Fibroblast of lung (primary cell): Measurements from ENCODE around the gene CACNB4. TPM values are rescaled to one million over a fixed set of nuclear protein-coding genes. Genes with fewer than 3 reads are reported as not detected.
A peak's percentile ranks its signal among the peaks of the same experiment; 100 is the strongest.

Source experiments
- DNase-seq, 2 donors: peaks; one replicate each; pipeline versions ENCODE4 v3.0.0 to v3.0.0-alpha.2; 2010; ENCODE audit warnings: low read depth in 2 of 2
- H2AFZ ChIP-seq: 2 replicates; pipeline ENCODE4 v1.5.1; 2012; ENCODE audit warnings: low read length, control low read depth, inconsistent platforms
- H3K27ac ChIP-seq: 2 replicates; pipeline ENCODE4 v1.5.1; 2011; ENCODE audit warnings: low read length, control low read depth; ENCODE audit not compliant: insufficient read depth
- H3K27me3 ChIP-seq: 2 replicates; pipeline ENCODE4 v1.5.1; 2011; ENCODE audit warnings: mild to moderate bottlenecking, low read length; ENCODE audit not compliant: control insufficient read depth, insufficient read depth
- H3K36me3 ChIP-seq: 2 replicates; pipeline ENCODE4 v1.5.1; 2011; ENCODE audit warnings: low read length; ENCODE audit not compliant: control insufficient read depth, insufficient read depth
- H3K4me1 ChIP-seq: 2 replicates; pipeline ENCODE4 v1.5.1; 2011; ENCODE audit warnings: low read length; ENCODE audit not compliant: control insufficient read depth, insufficient read depth; ENCODE audit errors: extremely low read depth
- H3K4me2 ChIP-seq: 2 replicates; pipeline ENCODE4 v1.5.1; 2011; ENCODE audit warnings: low read length, control low read depth; ENCODE audit not compliant: insufficient read depth; ENCODE audit errors: extremely low read depth
- H3K4me3 ChIP-seq, 4 experiments: fragments of 200-600 bp in 1 of 4; sonication (generic) in 1 of 4; replicated peaks in 1 of 4; 2 replicates each; pipeline ENCODE4 v1.5.1; 2011 to 2016; ENCODE audit warnings: low read length in 4 of 4, low read depth in 3 of 4, mild to moderate bottlenecking in 3 of 4, control low read depth in 2 of 4, inconsistent platforms in 1 of 4, mixed read lengths in 1 of 4; ENCODE audit not compliant: insufficient read depth in 1 of 4; ENCODE audit errors: control extremely low read depth in 1 of 4
- H3K79me2 ChIP-seq: 2 replicates; pipeline ENCODE4 v1.5.1; 2012; ENCODE audit warnings: mild to moderate bottlenecking, low read length, inconsistent platforms; ENCODE audit not compliant: control insufficient read depth, insufficient read depth
- H3K9ac ChIP-seq: 2 replicates; pipeline ENCODE4 v1.5.1; 2011; ENCODE audit warnings: mild to moderate bottlenecking, low read length, control low read depth; ENCODE audit not compliant: insufficient read depth
- H3K9me3 ChIP-seq: 2 replicates; pipeline ENCODE4 v1.5.1; 2012; ENCODE audit warnings: low read depth, low read length; ENCODE audit not compliant: control insufficient read depth, insufficient read depth
- H4K20me1 ChIP-seq: 2 replicates; pipeline ENCODE4 v1.5.1; 2011; ENCODE audit warnings: low read length; ENCODE audit not compliant: control insufficient read depth, insufficient read depth; ENCODE audit errors: extremely low read depth
- EZH2 ChIP-seq: IDR thresholded peaks from 2 replicates; pipeline ENCODE4 v1.5.1; 2012; ENCODE audit warnings: low read length, control low read depth, mild to moderate bottlenecking; ENCODE audit errors: missing control alignments
- polyA plus RNA-seq, 2 donors: library from polyadenylated mRNA; depleted of rRNA in 1 of 2; stranded (reverse) in 1 of 2; unstranded in 1 of 2; fragments of >200 nt; gene quantifications; 2 replicates each; pipeline ENCODE4 v1.2.1, GENCODE V29; 2011 to 2012; ENCODE audit warnings: missing spikeins in 1 of 2
- total RNA-seq: library from RNA; depleted of rRNA; stranded (reverse); fragments of >200 nt; gene quantifications from 2 replicates; pipeline ENCODE4 v1.2.1, GENCODE V29; 2014
- TF ChIP-seq, protein P1 (sequence below), 2 donors: IDR thresholded peaks in 1 of 2; conservative IDR thresholded peaks in 1 of 2; 1 replicate in 1 of 2; 2 replicates in 1 of 2; pipeline ENCODE4 v1.5.1; 2011 to 2012; ENCODE audit warnings: low read length in 2 of 2, control low read depth in 1 of 2, inconsistent platforms in 1 of 2, low read depth in 1 of 2, mild to moderate bottlenecking in 1 of 2

CACNB4 gene
- total and polyA plus RNA-seq, 2 donors (not counting 1 experiment from before 2014, with no cell fraction given), result 0.66 to 2.5 TPM

DNA sequence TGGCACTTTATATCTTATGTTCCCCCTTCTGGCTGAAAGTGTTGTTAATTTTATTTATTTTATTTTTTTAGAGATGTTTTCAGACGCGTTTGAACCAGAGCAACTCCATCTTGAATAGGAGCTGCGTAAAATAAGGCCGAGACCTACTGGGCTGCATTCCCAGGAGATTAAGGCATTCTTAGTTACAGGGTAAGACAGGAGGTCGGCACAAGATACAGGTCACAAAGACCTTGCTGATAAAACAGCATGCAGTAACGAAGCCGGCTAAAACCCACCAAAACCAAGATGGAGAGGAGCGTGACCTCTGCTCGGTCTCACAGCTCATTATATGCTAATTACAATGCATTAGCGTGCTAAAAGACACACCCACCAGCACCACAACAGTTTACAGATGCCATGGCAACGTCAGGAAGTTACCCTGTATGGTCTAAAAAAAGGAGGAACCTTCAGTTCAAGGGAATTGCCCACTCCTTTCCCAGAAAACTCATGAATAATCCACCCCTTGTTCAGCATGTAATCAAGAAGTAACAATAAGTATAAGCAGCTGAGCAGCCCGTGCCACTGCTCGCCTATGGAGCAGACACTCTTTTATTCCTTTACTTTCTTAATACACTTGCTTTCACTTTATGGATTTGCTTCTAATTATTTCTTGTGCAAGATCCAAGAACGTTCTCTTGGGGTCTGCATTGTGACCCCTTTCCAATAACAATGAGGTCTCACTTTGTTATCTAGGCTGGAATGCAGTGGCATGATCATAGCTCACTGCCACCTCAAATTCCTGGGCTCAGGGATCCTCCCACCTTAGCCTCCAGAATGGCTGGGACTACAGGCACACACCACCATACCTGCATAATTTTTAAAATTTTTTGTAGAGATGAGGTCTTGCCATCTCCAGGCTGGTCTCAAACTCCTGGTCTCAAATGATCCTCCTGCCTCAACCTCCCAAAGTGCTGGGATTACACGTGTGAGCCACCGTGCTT lies 55.9 kb downstream of the CACNB4 start:
- peaks cover 1% of the 10 kb centered on the region for H3K4me1 ChIP-seq
- no peaks in the 10 kb centered on the region for H3K9me3 ChIP-seq
- DNase-seq, result peak in 1 of 2 donors; percentile 8
- H3K4me2 ChIP-seq, result no peak overlapping the region
- no peak overlapping the region for H2AFZ ChIP-seq
- no peak overlapping the region for H3K9ac ChIP-seq
- H3K27ac ChIP-seq, result no peak overlapping the region
- no peaks in the 10 kb centered on the region for H3K36me3 ChIP-seq
- no peaks in the 10 kb centered on the region for H3K79me2 ChIP-seq
- H3K4me3 ChIP-seq, result no peak overlapping the region
- TF ChIP-seq, protein P1, sequence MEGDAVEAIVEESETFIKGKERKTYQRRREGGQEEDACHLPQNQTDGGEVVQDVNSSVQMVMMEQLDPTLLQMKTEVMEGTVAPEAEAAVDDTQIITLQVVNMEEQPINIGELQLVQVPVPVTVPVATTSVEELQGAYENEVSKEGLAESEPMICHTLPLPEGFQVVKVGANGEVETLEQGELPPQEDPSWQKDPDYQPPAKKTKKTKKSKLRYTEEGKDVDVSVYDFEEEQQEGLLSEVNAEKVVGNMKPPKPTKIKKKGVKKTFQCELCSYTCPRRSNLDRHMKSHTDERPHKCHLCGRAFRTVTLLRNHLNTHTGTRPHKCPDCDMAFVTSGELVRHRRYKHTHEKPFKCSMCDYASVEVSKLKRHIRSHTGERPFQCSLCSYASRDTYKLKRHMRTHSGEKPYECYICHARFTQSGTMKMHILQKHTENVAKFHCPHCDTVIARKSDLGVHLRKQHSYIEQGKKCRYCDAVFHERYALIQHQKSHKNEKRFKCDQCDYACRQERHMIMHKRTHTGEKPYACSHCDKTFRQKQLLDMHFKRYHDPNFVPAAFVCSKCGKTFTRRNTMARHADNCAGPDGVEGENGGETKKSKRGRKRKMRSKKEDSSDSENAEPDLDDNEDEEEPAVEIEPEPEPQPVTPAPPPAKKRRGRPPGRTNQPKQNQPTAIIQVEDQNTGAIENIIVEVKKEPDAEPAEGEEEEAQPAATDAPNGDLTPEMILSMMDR (conservative IDR thresholded peaks at IDR 0.05 in 1 of 2, IDR thresholded peaks at IDR 0.05 in 1 of 2; ENCODE audit: low read depth in 1 of 2, low read length in 2 of 2), result no peak
- TF ChIP-seq EZH2, result no peak
- H4K20me1 ChIP-seq, result no peaks in the 10 kb centered on the region
- peaks cover 2% of the 10 kb centered on the region for H3K27me3 ChIP-seq

DNA sequence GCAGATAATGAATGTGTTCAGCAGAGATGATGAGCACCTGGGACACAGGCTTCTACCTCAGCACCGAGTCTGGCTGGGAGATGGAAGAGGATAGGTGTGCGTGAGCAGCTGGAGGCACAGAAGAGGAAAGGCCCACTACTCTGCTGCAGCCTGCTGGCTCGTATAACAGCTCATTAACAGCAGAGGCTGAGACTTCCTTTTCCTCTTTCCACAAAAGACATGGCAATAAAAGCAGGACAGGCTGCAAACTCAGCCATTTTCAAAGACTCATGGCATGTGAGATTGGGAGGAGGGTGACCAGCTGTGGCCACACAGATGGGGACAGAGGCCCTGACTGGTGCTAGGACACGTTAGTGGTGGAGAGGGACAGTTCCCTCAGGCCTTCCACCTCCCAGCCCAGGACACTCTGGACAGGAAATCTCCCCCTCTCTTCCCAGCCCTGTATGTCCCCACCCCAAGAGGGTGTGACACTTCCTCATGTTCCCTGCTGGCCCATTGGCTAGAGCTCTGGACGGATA lies 60.3 kb downstream of the CACNB4 start:
- no peak for TF ChIP-seq EZH2
- TF ChIP-seq, protein P1 (conservative IDR thresholded peaks at IDR 0.05 in 1 of 2, IDR thresholded peaks at IDR 0.05 in 1 of 2; ENCODE audit: low read depth in 1 of 2, low read length in 2 of 2), result no peak
- no peaks in the 10 kb centered on the region for H3K79me2 ChIP-seq
- H3K4me2 ChIP-seq, result no peak overlapping the region
- no peaks in the 10 kb centered on the region for H3K36me3 ChIP-seq
- peaks cover 2% of the 10 kb centered on the region for H3K4me1 ChIP-seq
- H3K27me3 ChIP-seq, result peaks cover 2% of the 10 kb centered on the region
- H3K4me3 ChIP-seq, result no peak overlapping the region
- no peak overlapping the region for H3K9ac ChIP-seq
- no peak overlapping the region for H2AFZ ChIP-seq
- no peaks in the 10 kb centered on the region for H4K20me1 ChIP-seq
- no peak overlapping the region for H3K27ac ChIP-seq
- no peaks in the 10 kb centered on the region for H3K9me3 ChIP-seq
- DNase-seq, result no peak

DNA sequence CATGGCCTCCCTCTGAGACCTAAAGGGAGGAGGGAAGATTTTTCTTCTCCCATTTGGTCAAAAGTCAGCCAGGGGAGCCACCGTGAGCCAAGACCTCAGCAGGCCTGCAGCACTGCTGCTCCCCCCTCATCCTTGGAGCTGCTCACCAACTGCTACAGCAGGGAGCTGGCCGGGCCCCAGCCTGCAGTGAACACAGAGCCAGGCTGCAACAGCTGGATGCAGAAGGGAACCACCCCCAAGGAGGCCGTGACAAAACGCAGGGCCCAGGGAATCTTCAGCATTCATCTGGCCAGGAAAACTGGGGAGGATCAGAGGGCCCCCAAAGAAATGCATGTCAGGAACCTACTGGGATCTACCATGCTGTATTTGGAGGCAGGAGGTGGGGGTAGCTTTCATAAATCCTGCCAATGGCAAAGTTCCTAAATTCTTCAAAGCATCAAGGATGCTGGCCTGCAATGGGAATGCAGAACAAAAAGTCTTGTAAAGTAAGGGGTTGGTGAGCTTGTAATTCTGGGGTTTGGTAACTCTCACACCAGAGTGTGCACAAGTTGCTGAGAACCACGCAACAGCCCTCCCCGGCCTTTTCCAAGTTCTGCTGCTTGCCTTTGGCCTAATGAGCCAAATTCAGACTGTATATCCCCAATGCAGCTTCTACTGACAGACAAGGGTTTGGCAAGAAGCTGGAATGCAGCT lies 61.0 kb downstream of the CACNB4 start:
- DNase-seq, result peak in 1 of 2 donors; percentile 17
- no peak overlapping the region for H3K4me3 ChIP-seq
- H3K4me1 ChIP-seq, result peaks cover 2% of the 10 kb centered on the region
- H3K4me2 ChIP-seq, result no peak overlapping the region
- H3K36me3 ChIP-seq, result no peaks in the 10 kb centered on the region
- no peaks in the 10 kb centered on the region for H4K20me1 ChIP-seq
- H2AFZ ChIP-seq, result no peak overlapping the region
- TF ChIP-seq, protein P1 (conservative IDR thresholded peaks at IDR 0.05 in 1 of 2, IDR thresholded peaks at IDR 0.05 in 1 of 2; ENCODE audit: low read depth in 1 of 2, low read length in 2 of 2), result no peak
- TF ChIP-seq EZH2, result no peak
- no peak overlapping the region for H3K27ac ChIP-seq
- H3K9me3 ChIP-seq, result no peaks in the 10 kb centered on the region
- peaks cover 2% of the 10 kb centered on the region for H3K27me3 ChIP-seq
- no peak overlapping the region for H3K9ac ChIP-seq
- no peaks in the 10 kb centered on the region for H3K79me2 ChIP-seq
